Measurements from ENCODE around the gene TEP1. TPM values are rescaled to one million over a fixed set of nuclear protein-coding genes. Genes with fewer than 3 reads are reported as not detected.

Gene TEP1
- total RNA-seq, 1 experiment from 2014 or later: 17.1 TPM

DNA sequence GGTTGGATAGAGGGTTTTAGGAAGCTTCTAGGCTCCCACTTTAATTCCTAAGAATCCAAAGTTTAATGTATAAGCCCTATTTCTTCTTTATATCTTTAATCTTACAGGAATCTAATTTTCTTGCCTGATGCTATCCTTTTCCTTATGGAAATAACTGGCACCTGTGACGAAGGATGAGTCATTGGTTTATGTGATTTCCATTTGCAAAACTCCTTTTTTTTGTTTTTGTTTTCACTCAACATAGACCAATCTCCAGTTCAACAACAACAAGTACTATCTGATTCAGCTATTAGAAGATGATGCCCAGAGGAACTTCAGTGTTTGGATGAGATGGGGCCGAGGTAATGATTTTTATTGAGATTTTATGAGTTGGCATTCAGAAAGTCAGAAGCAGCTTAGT is 63.0 kb downstream of the TEP1 start:
- ChIA-PET POLR2A (no interaction called here), CTCF (no interaction called here)
- DNase-seq (ENCODE audit: low read depth, low spot score) (no peak), ATAC-seq (no peak)
- H3K9me3 ChIP-seq (ENCODE audit: control insufficient read depth, insufficient read depth, low read depth, low read length): no peaks in the 10 kb centered on the region
- no peak for TF ChIP-seq SIN3A (IDR thresholded peaks at IDR 0.05; ENCODE audit: borderline replicate concordance, insufficient read depth, low read depth, low read length)
- TF ChIP-seq, protein P1, sequence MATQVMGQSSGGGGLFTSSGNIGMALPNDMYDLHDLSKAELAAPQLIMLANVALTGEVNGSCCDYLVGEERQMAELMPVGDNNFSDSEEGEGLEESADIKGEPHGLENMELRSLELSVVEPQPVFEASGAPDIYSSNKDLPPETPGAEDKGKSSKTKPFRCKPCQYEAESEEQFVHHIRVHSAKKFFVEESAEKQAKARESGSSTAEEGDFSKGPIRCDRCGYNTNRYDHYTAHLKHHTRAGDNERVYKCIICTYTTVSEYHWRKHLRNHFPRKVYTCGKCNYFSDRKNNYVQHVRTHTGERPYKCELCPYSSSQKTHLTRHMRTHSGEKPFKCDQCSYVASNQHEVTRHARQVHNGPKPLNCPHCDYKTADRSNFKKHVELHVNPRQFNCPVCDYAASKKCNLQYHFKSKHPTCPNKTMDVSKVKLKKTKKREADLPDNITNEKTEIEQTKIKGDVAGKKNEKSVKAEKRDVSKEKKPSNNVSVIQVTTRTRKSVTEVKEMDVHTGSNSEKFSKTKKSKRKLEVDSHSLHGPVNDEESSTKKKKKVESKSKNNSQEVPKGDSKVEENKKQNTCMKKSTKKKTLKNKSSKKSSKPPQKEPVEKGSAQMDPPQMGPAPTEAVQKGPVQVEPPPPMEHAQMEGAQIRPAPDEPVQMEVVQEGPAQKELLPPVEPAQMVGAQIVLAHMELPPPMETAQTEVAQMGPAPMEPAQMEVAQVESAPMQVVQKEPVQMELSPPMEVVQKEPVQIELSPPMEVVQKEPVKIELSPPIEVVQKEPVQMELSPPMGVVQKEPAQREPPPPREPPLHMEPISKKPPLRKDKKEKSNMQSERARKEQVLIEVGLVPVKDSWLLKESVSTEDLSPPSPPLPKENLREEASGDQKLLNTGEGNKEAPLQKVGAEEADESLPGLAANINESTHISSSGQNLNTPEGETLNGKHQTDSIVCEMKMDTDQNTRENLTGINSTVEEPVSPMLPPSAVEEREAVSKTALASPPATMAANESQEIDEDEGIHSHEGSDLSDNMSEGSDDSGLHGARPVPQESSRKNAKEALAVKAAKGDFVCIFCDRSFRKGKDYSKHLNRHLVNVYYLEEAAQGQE (IDR thresholded peaks at IDR 0.05; ENCODE audit: insufficient read depth in 1 of 2, low read depth in 2 of 2, low read length in 1 of 2): no peak
- TF ChIP-seq, protein P2, sequence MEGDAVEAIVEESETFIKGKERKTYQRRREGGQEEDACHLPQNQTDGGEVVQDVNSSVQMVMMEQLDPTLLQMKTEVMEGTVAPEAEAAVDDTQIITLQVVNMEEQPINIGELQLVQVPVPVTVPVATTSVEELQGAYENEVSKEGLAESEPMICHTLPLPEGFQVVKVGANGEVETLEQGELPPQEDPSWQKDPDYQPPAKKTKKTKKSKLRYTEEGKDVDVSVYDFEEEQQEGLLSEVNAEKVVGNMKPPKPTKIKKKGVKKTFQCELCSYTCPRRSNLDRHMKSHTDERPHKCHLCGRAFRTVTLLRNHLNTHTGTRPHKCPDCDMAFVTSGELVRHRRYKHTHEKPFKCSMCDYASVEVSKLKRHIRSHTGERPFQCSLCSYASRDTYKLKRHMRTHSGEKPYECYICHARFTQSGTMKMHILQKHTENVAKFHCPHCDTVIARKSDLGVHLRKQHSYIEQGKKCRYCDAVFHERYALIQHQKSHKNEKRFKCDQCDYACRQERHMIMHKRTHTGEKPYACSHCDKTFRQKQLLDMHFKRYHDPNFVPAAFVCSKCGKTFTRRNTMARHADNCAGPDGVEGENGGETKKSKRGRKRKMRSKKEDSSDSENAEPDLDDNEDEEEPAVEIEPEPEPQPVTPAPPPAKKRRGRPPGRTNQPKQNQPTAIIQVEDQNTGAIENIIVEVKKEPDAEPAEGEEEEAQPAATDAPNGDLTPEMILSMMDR (IDR thresholded peaks at IDR 0.05): no peak
- TF ChIP-seq POLR2AphosphoS5 (IDR thresholded peaks at IDR 0.05; ENCODE audit: low read depth, low read length): no peak
- no peak for TF ChIP-seq TCF7L2 (IDR thresholded peaks at IDR 0.05; ENCODE audit: low read depth, low read length)
- no peak overlapping the region for H3K4me3 ChIP-seq (ENCODE audit: low read depth in 2 of 2, low read length in 2 of 2)
- no peaks in the 10 kb centered on the region; the same call in 1 of the 2 replicates for H3K36me3 ChIP-seq (ENCODE audit: control insufficient read depth, insufficient read depth, low read length)
- no peaks in the 10 kb centered on the region for H3K27me3 ChIP-seq (ENCODE audit: control insufficient read depth, insufficient read depth, low read length)
- H3K27ac ChIP-seq (ENCODE audit: low read length): no peak overlapping the region
- intact Hi-C loops (cut with micrococcal nuclease; ENCODE audit: unreplicated experiment): no loop called here
- BruUV-seq (replicated peaks): no TSS peak
- no peaks in the 10 kb centered on the region for H3K4me1 ChIP-seq (ENCODE audit: control insufficient read depth, insufficient read depth, low read length)
- in situ Hi-C loops (cut with HindIII; ENCODE audit: low pct_unique_long_range_greater_than_20kb, low sequenced_read_pairs): no loop called here

DNA sequence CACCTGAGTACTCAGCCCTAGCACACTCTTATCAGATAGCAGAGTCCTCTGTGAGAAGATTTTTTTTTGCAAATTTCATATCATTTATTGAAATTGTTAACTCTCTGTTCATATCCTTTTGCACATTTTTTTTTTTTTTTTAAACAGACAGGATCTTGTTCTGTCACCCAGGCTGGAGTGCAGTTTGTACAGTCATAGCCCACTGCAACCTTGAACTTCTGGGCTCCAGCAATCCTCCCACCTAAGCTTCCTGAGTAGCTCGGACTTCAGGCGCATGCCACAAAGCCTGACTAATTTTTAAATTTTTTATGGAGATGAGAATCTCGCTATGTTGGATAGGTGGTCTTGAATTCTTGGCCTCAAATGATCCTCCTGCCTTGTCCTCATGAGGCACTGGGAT is 65.6 kb downstream of the TEP1 start:
- no peaks in the 10 kb centered on the region for H3K27me3 ChIP-seq (ENCODE audit: control insufficient read depth, insufficient read depth, low read length)
- TF ChIP-seq, protein P1 (IDR thresholded peaks at IDR 0.05; ENCODE audit: insufficient read depth in 1 of 2, low read depth in 2 of 2, low read length in 1 of 2): no peak
- TF ChIP-seq TCF7L2 (IDR thresholded peaks at IDR 0.05; ENCODE audit: low read depth, low read length): no peak
- no peak for TF ChIP-seq SIN3A (IDR thresholded peaks at IDR 0.05; ENCODE audit: borderline replicate concordance, insufficient read depth, low read depth, low read length)
- TF ChIP-seq, protein P2 (IDR thresholded peaks at IDR 0.05): no peak
- TF ChIP-seq POLR2AphosphoS5 (IDR thresholded peaks at IDR 0.05; ENCODE audit: low read depth, low read length): no peak
- no peak overlapping the region for H3K27ac ChIP-seq (ENCODE audit: low read length)
- in situ Hi-C loops (cut with HindIII; ENCODE audit: low pct_unique_long_range_greater_than_20kb, low sequenced_read_pairs) (no loop called here), intact Hi-C loops (cut with micrococcal nuclease; ENCODE audit: unreplicated experiment) (no loop called here)
- no TSS peak for BruUV-seq (replicated peaks)
- ChIA-PET POLR2A (no interaction called here), CTCF (no interaction called here)
- no peak for ATAC-seq
- H3K36me3 ChIP-seq (ENCODE audit: control insufficient read depth, insufficient read depth, low read length): peaks cover 4% of the 10 kb centered on the region; the same call in 1 of the 2 replicates
- H3K4me1 ChIP-seq (ENCODE audit: control insufficient read depth, insufficient read depth, low read length): peaks cover 3% of the 10 kb centered on the region; the same call in 1 of the 2 replicates
- no peak overlapping the region for H3K4me3 ChIP-seq (ENCODE audit: low read depth in 2 of 2, low read length in 2 of 2)
- no peak for DNase-seq (ENCODE audit: low read depth, low spot score)
- no peaks in the 10 kb centered on the region for H3K9me3 ChIP-seq (ENCODE audit: control insufficient read depth, insufficient read depth, low read depth, low read length)
